PC-3 (cell line): ENCODE measurements around the gene TAOK2.

Experiments
- EZH2phosphoT487 ChIP-seq: fragments of 300-600 bp; sonication (generic); IDR thresholded peaks from 2 replicates; pipeline ENCODE4 v1.6.1; 2018; ENCODE audit warnings: mild to moderate bottlenecking, antibody characterized with exemption, low read length, borderline replicate concordance
- TF ChIP-seq, protein P1 (sequence below): fragments of 300-600 bp; sonication (generic); conservative IDR thresholded peaks from 2 replicates; pipeline ENCODE4 v1.5.1; 2017; ENCODE audit warnings: antibody characterized with exemption, low read depth, mild to moderate bottlenecking, low read length

DNA sequence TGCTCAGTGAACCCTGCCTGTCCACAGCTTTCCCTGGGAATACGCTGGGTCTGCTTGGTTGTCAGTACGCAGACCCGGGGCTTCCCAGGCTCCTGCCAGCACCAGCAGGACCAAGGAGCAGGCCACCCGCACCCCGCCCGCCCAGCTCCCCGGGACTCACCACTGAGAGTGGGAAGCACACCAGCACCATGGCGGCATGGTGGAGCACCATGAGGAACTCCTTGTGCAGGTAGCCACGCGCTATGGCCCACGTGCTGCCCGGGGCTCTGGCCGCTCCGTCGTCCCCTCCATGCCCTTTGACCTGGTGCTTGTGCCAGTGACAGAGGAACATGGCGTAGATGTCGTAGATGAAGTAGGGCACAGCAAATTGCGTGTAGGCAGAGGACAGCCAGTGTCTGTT is 52.8 kb downstream of the TAOK2 start:
- TF ChIP-seq, protein P1, sequence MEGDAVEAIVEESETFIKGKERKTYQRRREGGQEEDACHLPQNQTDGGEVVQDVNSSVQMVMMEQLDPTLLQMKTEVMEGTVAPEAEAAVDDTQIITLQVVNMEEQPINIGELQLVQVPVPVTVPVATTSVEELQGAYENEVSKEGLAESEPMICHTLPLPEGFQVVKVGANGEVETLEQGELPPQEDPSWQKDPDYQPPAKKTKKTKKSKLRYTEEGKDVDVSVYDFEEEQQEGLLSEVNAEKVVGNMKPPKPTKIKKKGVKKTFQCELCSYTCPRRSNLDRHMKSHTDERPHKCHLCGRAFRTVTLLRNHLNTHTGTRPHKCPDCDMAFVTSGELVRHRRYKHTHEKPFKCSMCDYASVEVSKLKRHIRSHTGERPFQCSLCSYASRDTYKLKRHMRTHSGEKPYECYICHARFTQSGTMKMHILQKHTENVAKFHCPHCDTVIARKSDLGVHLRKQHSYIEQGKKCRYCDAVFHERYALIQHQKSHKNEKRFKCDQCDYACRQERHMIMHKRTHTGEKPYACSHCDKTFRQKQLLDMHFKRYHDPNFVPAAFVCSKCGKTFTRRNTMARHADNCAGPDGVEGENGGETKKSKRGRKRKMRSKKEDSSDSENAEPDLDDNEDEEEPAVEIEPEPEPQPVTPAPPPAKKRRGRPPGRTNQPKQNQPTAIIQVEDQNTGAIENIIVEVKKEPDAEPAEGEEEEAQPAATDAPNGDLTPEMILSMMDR = no peak
- TF ChIP-seq EZH2phosphoT487 = no peak
